Peyer's patch (tissue), 4 donors: Measurements from ENCODE around the gene IL1RAPL1.

ENCODE experiments used
- POLR2A ChIP-seq, 2 donors: fragments of 450-650 bp; IDR thresholded peaks; one replicate each; pipeline ENCODE4 v1.5.1; 2017; ENCODE audit warnings: antibody characterized with exemption in 2 of 2, mild to moderate bottlenecking in 2 of 2, moderate library complexity in 2 of 2
- TF ChIP-seq, protein P1 (sequence below), 6 experiments: fragments of 450-650 bp in 4 of 6; fragments of 200-600 bp in 2 of 6; sonication (generic) in 1 of 6; IDR thresholded peaks; one replicate each; pipeline ENCODE4 v1.5.1; 2017 to 2019; ENCODE audit warnings: antibody characterized with exemption in 6 of 6, mild to moderate bottlenecking in 3 of 6, moderate library complexity in 1 of 6

DNA sequence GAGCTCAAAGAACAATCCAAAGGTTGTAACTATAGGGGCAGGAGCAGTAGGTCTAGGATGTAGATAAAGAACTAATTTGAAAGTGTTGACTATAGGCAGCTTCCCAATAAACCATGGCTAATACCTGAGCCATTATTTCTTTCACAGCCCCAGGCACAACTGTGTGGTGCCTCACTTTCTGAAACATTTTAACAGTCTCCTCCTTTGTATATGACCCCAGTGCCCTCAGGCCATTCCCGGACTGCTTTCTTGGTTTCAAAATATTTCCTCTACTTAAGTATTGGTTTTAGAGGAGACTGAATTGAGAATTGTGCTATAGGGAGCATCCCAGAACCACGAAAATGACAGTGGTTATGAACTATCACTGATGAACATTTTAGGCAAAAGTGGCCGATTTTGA lies 728.7 kb downstream of the IL1RAPL1 start:
- TF ChIP-seq, protein P1, sequence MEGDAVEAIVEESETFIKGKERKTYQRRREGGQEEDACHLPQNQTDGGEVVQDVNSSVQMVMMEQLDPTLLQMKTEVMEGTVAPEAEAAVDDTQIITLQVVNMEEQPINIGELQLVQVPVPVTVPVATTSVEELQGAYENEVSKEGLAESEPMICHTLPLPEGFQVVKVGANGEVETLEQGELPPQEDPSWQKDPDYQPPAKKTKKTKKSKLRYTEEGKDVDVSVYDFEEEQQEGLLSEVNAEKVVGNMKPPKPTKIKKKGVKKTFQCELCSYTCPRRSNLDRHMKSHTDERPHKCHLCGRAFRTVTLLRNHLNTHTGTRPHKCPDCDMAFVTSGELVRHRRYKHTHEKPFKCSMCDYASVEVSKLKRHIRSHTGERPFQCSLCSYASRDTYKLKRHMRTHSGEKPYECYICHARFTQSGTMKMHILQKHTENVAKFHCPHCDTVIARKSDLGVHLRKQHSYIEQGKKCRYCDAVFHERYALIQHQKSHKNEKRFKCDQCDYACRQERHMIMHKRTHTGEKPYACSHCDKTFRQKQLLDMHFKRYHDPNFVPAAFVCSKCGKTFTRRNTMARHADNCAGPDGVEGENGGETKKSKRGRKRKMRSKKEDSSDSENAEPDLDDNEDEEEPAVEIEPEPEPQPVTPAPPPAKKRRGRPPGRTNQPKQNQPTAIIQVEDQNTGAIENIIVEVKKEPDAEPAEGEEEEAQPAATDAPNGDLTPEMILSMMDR (IDR thresholded peaks at IDR 0.05), result no peak
- no peak for TF ChIP-seq POLR2A (IDR thresholded peaks at IDR 0.05)
